ENCODE data around the gene CPT1C.

CPT1C gene

GRCh38 chr19:49690656-49691242 lies at the start of gene CPT1C:
CPT1C (plus strand) TSS chr19:49691116; CDS start chr19:49692253, 1,137 bp downstream.
- no peak for DNase-seq (ENCODE audit: low read depth, low spot score)

DNA sequence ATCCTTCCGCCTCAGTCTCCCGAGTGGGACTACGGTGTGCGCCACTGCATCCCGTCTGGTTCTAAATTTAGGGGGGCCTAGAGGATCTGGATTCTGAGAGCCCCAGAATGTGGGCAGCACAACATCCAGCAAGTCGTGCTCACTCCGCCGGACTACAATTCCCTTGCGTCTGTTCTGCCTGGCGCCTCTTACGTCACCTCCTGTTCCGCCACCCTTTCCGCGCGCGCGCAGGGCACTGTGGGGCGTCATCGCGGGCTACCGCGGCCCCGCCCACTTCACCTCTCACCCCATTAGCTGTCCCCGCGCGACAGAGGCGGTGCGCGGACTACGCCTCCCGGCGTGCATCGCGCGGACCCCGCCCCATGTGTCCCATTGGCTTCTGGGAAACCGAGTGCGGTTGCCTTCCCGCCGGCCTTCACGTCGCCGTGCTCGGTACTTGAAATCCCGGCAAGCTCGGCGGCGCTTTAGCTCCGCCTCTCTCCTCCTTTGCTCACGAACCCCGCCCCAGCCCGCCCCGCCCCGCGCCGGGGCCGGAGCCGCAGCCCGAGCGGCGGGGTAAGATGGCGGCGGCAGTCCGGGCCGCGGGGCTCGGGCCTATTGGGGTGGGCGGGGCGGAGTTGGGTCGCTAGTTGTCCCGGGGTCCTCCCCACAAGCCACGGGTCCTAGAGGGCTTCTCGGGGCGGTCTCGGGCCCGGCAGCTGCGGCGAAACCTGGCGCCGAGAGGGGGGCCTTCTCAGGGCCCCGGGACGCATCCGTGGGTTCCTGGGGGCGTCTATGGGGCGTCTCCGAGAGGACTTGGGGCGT lies 49.0 kb upstream of the CPT1C start, which contains the start of gene SCAF1:
Gene SCAF1, plus strand, starts transcription at position 522 of the 804 bp plus-strand sequence. CDS start 2,818 bp downstream, outside the sequence.
- DNase-seq (ENCODE audit: low read depth, low spot score), result peak; percentile 100

DNA sequence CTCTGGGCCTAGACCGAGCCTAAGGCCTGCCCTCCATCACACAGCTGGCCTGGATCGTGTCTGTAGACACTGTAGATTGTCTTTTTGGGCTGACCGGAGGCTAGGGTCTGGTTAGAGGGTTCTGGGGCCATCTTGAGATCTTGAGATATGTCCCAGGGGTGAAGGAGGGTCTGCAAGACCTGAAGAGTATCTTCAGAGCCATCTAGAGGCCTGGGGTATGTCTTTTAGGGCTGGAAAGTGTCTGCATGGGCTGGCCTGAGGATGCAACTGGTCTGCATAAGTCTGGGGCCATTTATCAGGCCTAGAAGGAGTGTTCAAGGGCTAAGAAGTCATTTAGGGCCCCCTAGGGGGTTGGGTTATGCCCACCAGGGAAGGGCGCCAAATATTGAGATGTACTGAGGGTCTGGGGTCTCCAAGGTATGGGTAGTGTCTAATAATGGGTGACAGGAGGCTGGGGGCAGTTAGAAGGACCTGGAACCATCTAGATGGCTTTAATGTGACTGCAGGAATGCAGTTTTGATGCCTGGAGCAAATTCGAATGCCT lies 48.4 kb upstream of the CPT1C start:
- no peak for DNase-seq (ENCODE audit: low read depth, low spot score)

DNA sequence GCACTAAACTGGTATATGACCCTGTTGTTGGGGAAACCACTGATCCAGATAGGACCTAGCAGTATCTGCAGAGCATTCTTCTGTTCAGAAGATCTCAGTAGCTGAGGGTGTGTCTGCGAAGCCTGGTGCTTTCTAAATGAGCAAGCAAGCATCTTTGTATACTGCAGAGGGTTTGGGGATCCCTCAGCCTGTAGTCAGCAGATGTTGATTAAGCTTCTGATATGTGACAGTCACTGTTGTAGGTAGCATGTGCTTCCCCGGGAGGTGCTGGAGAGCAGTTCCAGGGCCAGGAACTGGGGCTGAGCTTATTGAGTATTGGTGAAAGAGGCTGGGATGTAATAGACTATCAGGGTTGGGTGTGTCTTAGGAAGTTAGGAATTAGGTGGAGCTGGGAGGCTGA lies 47.5 kb upstream of the CPT1C start:
- DNase-seq (ENCODE audit: low read depth, low spot score), result no peak

DNA sequence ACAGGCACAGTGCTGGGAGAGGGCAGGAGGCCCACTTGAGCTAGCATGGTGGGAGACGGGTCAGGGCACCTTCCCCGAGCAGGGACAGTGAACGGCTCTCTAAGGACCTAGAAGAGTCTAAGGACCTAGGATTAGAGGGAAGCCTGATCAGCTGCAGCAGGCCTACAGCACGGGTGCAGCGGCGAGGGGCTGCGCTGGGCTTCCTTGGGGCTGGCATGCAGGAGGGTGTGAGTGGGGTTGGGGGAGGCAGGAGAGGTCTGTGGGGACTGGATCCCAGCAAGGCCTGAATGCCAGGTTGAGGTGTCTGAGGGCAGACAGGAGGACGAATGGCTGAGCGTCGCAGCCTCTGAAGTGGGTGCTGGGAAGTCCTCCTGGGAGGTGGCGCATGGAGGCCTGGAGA lies 45.3 kb upstream of the CPT1C start:
- DNase-seq (ENCODE audit: low read depth, low spot score), result no peak

GRCh38 chr19:49645995-49646394 lies 44.9 kb upstream of the CPT1C start:
- DNase-seq (ENCODE audit: low read depth, low spot score), result no peak

DNA sequence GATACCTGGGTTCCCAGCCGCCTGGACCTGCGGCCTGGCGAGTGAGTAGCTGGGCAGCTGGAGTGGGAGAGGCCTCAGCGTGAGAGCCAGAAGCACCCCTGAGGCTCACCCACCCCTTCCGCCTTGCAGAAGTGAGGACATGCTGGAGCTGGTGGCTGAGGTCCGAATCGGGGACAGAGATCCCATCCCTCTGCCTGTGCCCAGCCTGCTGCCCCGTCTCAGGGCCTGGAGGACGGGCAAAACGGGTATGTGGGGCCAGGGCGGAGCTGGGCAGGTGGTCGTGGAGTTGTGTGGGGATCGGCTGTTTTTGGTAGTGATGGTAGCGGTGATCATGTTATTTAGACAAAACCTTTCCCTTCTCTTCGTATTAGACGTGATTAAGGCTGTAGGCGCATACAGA lies 44.3 kb upstream of the CPT1C start:
- DNase-seq (ENCODE audit: low read depth, low spot score), result no peak

GRCh38 chr19:49651029-49651819 lies 39.7 kb upstream of the CPT1C start:
- no peak for DNase-seq (ENCODE audit: low read depth, low spot score)

- DNase-seq (ENCODE audit: low read depth, low spot score), result no peak
Observed at GRCh38 chr19:49651820-49652550, 38.9 kb upstream of the CPT1C start.

- DNase-seq (ENCODE audit: low read depth, low spot score), result no peak
Observed at GRCh38 chr19:49652551-49653465, 38.1 kb upstream of the CPT1C start.

DNA sequence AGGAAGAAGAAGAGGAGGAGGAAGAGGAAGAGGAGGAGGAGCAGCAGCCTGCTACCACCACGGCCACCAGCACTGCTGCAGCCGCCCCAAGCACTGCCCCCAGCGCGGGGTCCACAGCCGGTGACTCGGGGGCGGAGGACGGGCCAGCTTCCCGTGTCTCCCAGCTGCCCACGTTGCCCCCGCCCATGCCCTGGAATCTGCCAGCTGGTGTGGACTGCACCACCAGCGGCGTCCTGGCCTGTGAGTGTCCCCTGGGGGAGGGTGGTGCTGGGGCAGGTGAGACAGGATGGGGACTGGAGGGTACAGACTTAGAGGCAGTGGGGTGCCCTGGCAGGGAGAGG lies 37.5 kb upstream of the CPT1C start:
- DNase-seq (ENCODE audit: low read depth, low spot score), result no peak

DNA sequence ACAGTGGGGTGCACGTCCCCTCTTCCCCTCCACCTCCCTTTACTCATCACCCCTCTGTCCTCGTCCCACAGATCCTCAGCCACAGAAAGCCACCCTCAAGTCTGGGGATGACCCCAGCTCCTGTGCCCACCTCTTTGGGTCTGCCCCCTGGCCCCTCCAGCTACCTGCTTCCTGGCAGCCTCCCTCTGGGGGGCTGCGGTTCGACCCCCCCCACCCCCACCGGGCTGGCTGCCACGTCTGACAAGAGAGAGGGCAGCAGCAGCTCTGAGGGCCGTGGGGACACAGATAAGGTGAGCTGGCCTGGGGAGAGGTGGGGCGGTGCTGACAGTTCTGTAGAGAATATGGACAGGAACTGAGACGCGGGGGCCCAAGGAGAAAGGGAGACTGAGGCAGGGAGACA lies 36.3 kb upstream of the CPT1C start:
- no peak for DNase-seq (ENCODE audit: low read depth, low spot score)

- no peak for DNase-seq (ENCODE audit: low read depth, low spot score)
Observed at GRCh38 chr19:49655570-49656455, 35.1 kb upstream of the CPT1C start.

- no peak for DNase-seq (ENCODE audit: low read depth, low spot score)
Observed at GRCh38 chr19:49656456-49657109, 34.3 kb upstream of the CPT1C start.

GRCh38 chr19:49657493-49658138 lies 33.3 kb upstream of the CPT1C start:
- no peak for DNase-seq (ENCODE audit: low read depth, low spot score)

- DNase-seq (ENCODE audit: low read depth, low spot score), result no peak
Observed at GRCh38 chr19:49658139-49658517, 32.8 kb upstream of the CPT1C start.

GRCh38 chr19:49658566-49659442 lies 32.1 kb upstream of the CPT1C start:
- DNase-seq (ENCODE audit: low read depth, low spot score), result no peak

Measured in smooth muscle cell of the brain vasculature (primary cell).